Breast epithelium (tissue), 4 donors: Measurements from ENCODE around the gene ALG8. TPM values are rescaled to one million over a fixed set of nuclear protein-coding genes. Genes with fewer than 3 reads are reported as not detected.
"Not testable (repeated sequence)": the region's sequence is repeated elsewhere in the genome, so short reads cannot be mapped to it uniquely, and the experiment has no call there.

ENCODE experiments used
- DNase-seq, 2 donors: peaks; one replicate each; pipeline ENCODE4 v3.0.0-alpha.2; 2019; ENCODE audit warnings: low spot score in 2 of 2
- H3K27ac ChIP-seq, 2 donors: fragments of 200-600 bp; sonication (generic) in 1 of 2; one replicate each; pipeline ENCODE4 v1.5.1; 2016 to 2019; ENCODE audit warnings: mild to moderate bottlenecking in 1 of 2
- H3K27me3 ChIP-seq, 2 donors: fragments of 200-600 bp; sonication (generic) in 1 of 2; one replicate each; pipeline versions ENCODE4 v1.5.1 to v1.6.0; 2017 to 2019; ENCODE audit warnings: control low read depth in 1 of 2, mild to moderate bottlenecking in 1 of 2
- H3K36me3 ChIP-seq: fragments of 200-600 bp; one replicate; pipeline ENCODE4 v1.5.1; 2019
- H3K4me1 ChIP-seq, 2 donors: fragments of 200-600 bp; sonication (generic); one replicate each; pipeline ENCODE4 v1.5.1; 2016 to 2019; ENCODE audit warnings: control low read depth in 1 of 2
- H3K4me3 ChIP-seq, 3 donors: fragments of 200-600 bp; sonication (generic); 1 replicate in 2 of 3; 2 replicates in 1 of 3; pipeline ENCODE4 v1.5.1; 2016 to 2019; ENCODE audit warnings: mild to moderate bottlenecking in 3 of 3, moderate library complexity in 2 of 3
- H3K9me3 ChIP-seq, 2 donors: fragments of 200-600 bp; sonication (generic) in 1 of 2; one replicate each; pipeline ENCODE4 v1.5.1; 2016 to 2019; ENCODE audit warnings: control low read depth in 1 of 2
- CTCF ChIP-seq, 3 donors: fragments of 450-650 bp; IDR thresholded peaks; one replicate each; pipeline ENCODE4 v1.5.1; 2016 to 2017; ENCODE audit warnings: antibody characterized with exemption in 3 of 3, mild to moderate bottlenecking in 3 of 3, moderate library complexity in 3 of 3
- POLR2A ChIP-seq: fragments of 450-650 bp; IDR thresholded peaks from one replicate; pipeline ENCODE4 v1.6.1; 2016; ENCODE audit warnings: antibody characterized with exemption, mild to moderate bottlenecking, moderate library complexity
- POLR2AphosphoS5 ChIP-seq, 3 donors: sonication (generic); formaldehyde crosslinking; IDR thresholded peaks; one replicate each; pipeline ENCODE4 v1.6.1; 2017; ENCODE audit warnings: antibody characterized with exemption in 3 of 3
- intact Hi-C: fragments of 100-400 bp; cut with DNase I; formaldehyde crosslinking; loops from one replicate; pipeline ENCODE4 v1.15.1; 2023; ENCODE audit warnings: low total_unique reads
- total RNA-seq, 3 donors: library from RNA; depleted of rRNA; stranded (reverse); fragments of >200 nt; gene quantifications; one replicate each; pipeline ENCODE4 v1.1.0, GENCODE V29; 2016

The ALG8 gene
- total RNA-seq, 3 donors from 2014 or later: 25.9 to 46.8 (median 36.7) TPM

GRCh38 chr11:78080084-78080817 is 59.2 kb downstream of the ALG8 start:
- intact Hi-C loops: no loop called here
- no peaks in the 10 kb centered on the region for H3K36me3 ChIP-seq

GRCh38 chr11:78079232-78080083 is 60.0 kb downstream of the ALG8 start, which contains the start of gene NDUFC2:
Gene NDUFC2, minus strand, starts transcription at chr11:78079862. Its CDS starts 118 bp downstream, at chr11:78079744.
- TF ChIP-seq POLR2AphosphoS5 (IDR thresholded peaks at IDR 0.05): peak; percentile 74 to 92 (median 88)
- TF ChIP-seq POLR2A: peak; percentile 49
- TF ChIP-seq CTCF (IDR thresholded peaks at IDR 0.05): peak in 1 of 3 donors; percentile 26
- Histone ChIP-seq H3K4me3 (peak within 1 kb of the TSS; percentile 82 to 97 (median 88)), H3K36me3 (no peaks in the 10 kb centered on the region), H3K27ac (peak within 1 kb of the TSS; percentile 91 to 92), H3K9me3 (no peaks in the 10 kb centered on the region), H3K4me1 (peaks cover 0 to 9% of the 10 kb centered on the region in 2 donors), H3K27me3 (no peaks in the 10 kb centered on the region)
- DNase-seq: peak; percentile 53 to 79
- intact Hi-C loops: no loop called here

More at GRCh38 chr11:78080084-78080817, 59.2 kb downstream of the ALG8 start:
- Histone ChIP-seq H3K4me3 (peak overlapping the region; percentile 82 to 97 (median 88)), H3K27me3 (no peaks in the 10 kb centered on the region), H3K4me1 (peaks cover 0 to 9% of the 10 kb centered on the region in 2 donors), H3K9me3 (no peaks in the 10 kb centered on the region), H3K27ac (peak overlapping the region; percentile 91 to 92)
- DNase-seq: peak in 1 of 2 donors; percentile 37
- no peak for TF ChIP-seq POLR2A
- TF ChIP-seq CTCF (IDR thresholded peaks at IDR 0.05): no peak
- no peak for TF ChIP-seq POLR2AphosphoS5 (IDR thresholded peaks at IDR 0.05)

GRCh38 chr11:78078218-78079167 is 60.9 kb downstream of the ALG8 start:
- Histone ChIP-seq H3K9me3 (no peaks in the 10 kb centered on the region), H3K36me3 (no peaks in the 10 kb centered on the region), H3K27me3 (no peaks in the 10 kb centered on the region), H3K4me3 (peak overlapping the region; percentile 82 to 97 (median 88)), H3K27ac (peak overlapping the region in 1 of 2 donors; percentile 91), H3K4me1 (peaks cover 0 to 9% of the 10 kb centered on the region in 2 donors)
- TF ChIP-seq POLR2AphosphoS5 (IDR thresholded peaks at IDR 0.05): no peak
- no peak for TF ChIP-seq POLR2A
- TF ChIP-seq CTCF (IDR thresholded peaks at IDR 0.05): no peak
- intact Hi-C loops: no loop called here
- DNase-seq: no peak

- H3K9me3 ChIP-seq, H3K27ac ChIP-seq, intact Hi-C loops, DNase-seq, H3K4me1 ChIP-seq, H3K36me3 ChIP-seq, H3K27me3 ChIP-seq: not testable (repeated sequence)
- peak overlapping the region in 2 of 3 donors; percentile 88 to 97 for H3K4me3 ChIP-seq
Observed at GRCh38 chr11:78077592-78077991, 61.8 kb downstream of the ALG8 start.
